Hepatocyte (in vitro differentiated cells): ENCODE results near the gene CDH19. TPM values are rescaled to one million over a fixed set of nuclear protein-coding genes. Genes with fewer than 3 reads are reported as not detected.
A peak's percentile ranks its signal among the peaks of the same experiment; 100 is the strongest.

Source experiments
- DNase-seq: peaks from one replicate; pipeline ENCODE4 v3.0.0-alpha.2; 2016; ENCODE audit warnings: low spot score
- H2AFZ ChIP-seq: fragments of 200-600 bp; sonication (generic); 2 replicates; pipeline ENCODE4 v1.6.0; 2016; ENCODE audit warnings: antibody characterized with exemption, mild to moderate bottlenecking
- H3K27ac ChIP-seq: fragments of 200-600 bp; sonication (generic); 2 replicates; pipeline ENCODE4 v1.5.1; 2016; ENCODE audit warnings: mild to moderate bottlenecking
- H3K27me3 ChIP-seq: fragments of 200-600 bp; sonication (generic); 2 replicates; pipeline ENCODE4 v1.6.1; 2016
- H3K36me3 ChIP-seq: fragments of 200-600 bp; sonication (generic); replicated peaks from 2 replicates; pipeline ENCODE4 v1.5.1; 2016; ENCODE audit warnings: low read depth; ENCODE audit not compliant: insufficient read depth
- H3K4me1 ChIP-seq: fragments of 200-600 bp; sonication (generic); 2 replicates; pipeline ENCODE4 v1.5.1; 2016; ENCODE audit warnings: mild to moderate bottlenecking, moderate library complexity; ENCODE audit not compliant: insufficient read depth
- H3K4me2 ChIP-seq: fragments of 200-600 bp; sonication (generic); 2 replicates; pipeline ENCODE4 v1.6.0; 2016
- H3K4me3 ChIP-seq: fragments of 200-600 bp; sonication (generic); 2 replicates; pipeline ENCODE4 v1.5.1; 2016; ENCODE audit warnings: mild to moderate bottlenecking
- H3K79me2 ChIP-seq: fragments of 200-600 bp; sonication (generic); 2 replicates; pipeline ENCODE4 v1.6.0; 2017; ENCODE audit warnings: mild to moderate bottlenecking
- H3K9me2 ChIP-seq: fragments of 200-600 bp; sonication (generic); replicated peaks from 2 replicates; pipeline ENCODE4 v1.6.0; 2017; ENCODE audit warnings: mild to moderate bottlenecking; ENCODE audit not compliant: insufficient read depth
- H3K9me3 ChIP-seq: fragments of 200-600 bp; sonication (generic); 2 replicates; pipeline ENCODE4 v1.5.1; 2016; ENCODE audit warnings: low read depth, mild to moderate bottlenecking
- H4K20me1 ChIP-seq: fragments of 200-600 bp; sonication (generic); 2 replicates; pipeline ENCODE4 v1.6.0; 2016; ENCODE audit warnings: mild to moderate bottlenecking; ENCODE audit not compliant: insufficient read depth, poor library complexity, severe bottlenecking
- CTCF ChIP-seq: fragments of 200-600 bp; sonication (generic); IDR thresholded peaks from 2 replicates; pipeline ENCODE4 v1.5.1; 2016; ENCODE audit warnings: antibody characterized with exemption, mild to moderate bottlenecking; ENCODE audit not compliant: poor library complexity
- EZH2 ChIP-seq: fragments of 200-600 bp; sonication (generic); IDR thresholded peaks from 2 replicates; pipeline ENCODE4 v1.6.1; 2016; ENCODE audit warnings: antibody characterized with exemption, mild to moderate bottlenecking, borderline replicate concordance
- EZH2phosphoT487 ChIP-seq: fragments of 200-600 bp; sonication (generic); IDR thresholded peaks from one replicate; pipeline ENCODE4 v1.6.1; 2018; ENCODE audit warnings: antibody characterized with exemption, mild to moderate bottlenecking, low read depth, moderate library complexity; ENCODE audit not compliant: unreplicated experiment, severe bottlenecking
- WGBS: methylation state at CpG from one replicate; pipeline ENCODE4 v1.1.6; 2016; ENCODE audit warnings: low lambda C conversion rate; ENCODE audit errors: missing lambda C conversion rate; 5-methylcytosine and 5-hydroxymethylcytosine counted together
- polyA plus RNA-seq: library from polyadenylated mRNA; unstranded; fragments of >200 nt; fragmentation: Nextera tagmentation; extraction: Ambion mirVana; gene quantifications from 2 replicates; pipeline ENCODE4 v1.2.1, GENCODE V29; 2016
- total RNA-seq: library from RNA; depleted of rRNA; stranded (reverse); fragments of >200 nt; gene quantifications from 2 replicates; pipeline ENCODE4 v1.2.3, GENCODE V29; 2014

The CDH19 gene
- total and polyA plus RNA-seq, 2 experiments from 2014 or later, result not detected

- WGBS, result 95% methylated on average over 3 of the region's 3 CpGs
- H3K4me2 ChIP-seq, result no peak overlapping the region
Observed at GRCh38 chr18:66508937-66509336, 95.0 kb downstream of the CDH19 start.

GRCh38 chr18:66506178-66506577, 97.7 kb downstream of the CDH19 start:
- no peaks in the 10 kb centered on the region for H4K20me1 ChIP-seq
- H3K79me2 ChIP-seq, result no peaks in the 10 kb centered on the region
- TF ChIP-seq EZH2phosphoT487 (no peak), CTCF (no peak), EZH2 (no peak)
- no peak for DNase-seq
- H3K4me2 ChIP-seq, result no peak overlapping the region
- no peaks in the 10 kb centered on the region for H3K4me1 ChIP-seq
- H3K27ac ChIP-seq, result no peak overlapping the region
- WGBS, result 96% methylated on average over 1 of the region's 1 CpG
- no peaks in the 10 kb centered on the region for H3K36me3 ChIP-seq
- no peak overlapping the region for H3K4me3 ChIP-seq
- no peaks in the 10 kb centered on the region for H3K27me3 ChIP-seq
- H2AFZ ChIP-seq, result no peak overlapping the region
- H3K9me2 ChIP-seq, result no peaks in the 10 kb centered on the region
- H3K9me3 ChIP-seq, result no peaks in the 10 kb centered on the region

More at GRCh38 chr18:66508937-66509336, 95.0 kb downstream of the CDH19 start:
- H2AFZ ChIP-seq, result no peak overlapping the region
- no peaks in the 10 kb centered on the region for H3K9me2 ChIP-seq
- DNase-seq, result no peak
- H4K20me1 ChIP-seq, result no peaks in the 10 kb centered on the region
- H3K36me3 ChIP-seq, result no peaks in the 10 kb centered on the region
- TF ChIP-seq CTCF (no peak), EZH2 (no peak), EZH2phosphoT487 (no peak)
- H3K79me2 ChIP-seq, result no peaks in the 10 kb centered on the region
- H3K27me3 ChIP-seq, result no peaks in the 10 kb centered on the region
- no peaks in the 10 kb centered on the region for H3K9me3 ChIP-seq
- H3K27ac ChIP-seq, result no peak overlapping the region
- no peak overlapping the region for H3K4me3 ChIP-seq
- no peaks in the 10 kb centered on the region for H3K4me1 ChIP-seq

GRCh38 chr18:66497351-66497750, 106.5 kb downstream of the CDH19 start:
- no peaks in the 10 kb centered on the region for H3K9me2 ChIP-seq
- DNase-seq, result no peak
- H3K79me2 ChIP-seq, result no peaks in the 10 kb centered on the region
- no peak overlapping the region for H3K4me3 ChIP-seq
- 23% methylated on average over 6 of the region's 6 CpGs for WGBS
- no peaks in the 10 kb centered on the region for H4K20me1 ChIP-seq
- no peak overlapping the region for H3K27ac ChIP-seq
- H3K27me3 ChIP-seq, result no peaks in the 10 kb centered on the region
- no peak overlapping the region for H2AFZ ChIP-seq
- H3K4me1 ChIP-seq, result no peaks in the 10 kb centered on the region
- no peaks in the 10 kb centered on the region for H3K9me3 ChIP-seq
- no peak for TF ChIP-seq EZH2
- no peak for TF ChIP-seq EZH2phosphoT487
- TF ChIP-seq CTCF, result no peak
- no peaks in the 10 kb centered on the region for H3K36me3 ChIP-seq
- no peak overlapping the region for H3K4me2 ChIP-seq

- H3K79me2 ChIP-seq, result no peaks in the 10 kb centered on the region
- no peak overlapping the region for H3K27ac ChIP-seq
- no peaks in the 10 kb centered on the region for H3K4me1 ChIP-seq
- H3K9me3 ChIP-seq, result no peaks in the 10 kb centered on the region
- DNase-seq, result peak; percentile 85
- peak; percentile 84 for TF ChIP-seq CTCF
- TF ChIP-seq EZH2, result no peak
- TF ChIP-seq EZH2phosphoT487, result no peak
- no peaks in the 10 kb centered on the region for H3K36me3 ChIP-seq
- no peak overlapping the region for H3K4me2 ChIP-seq
- no peak overlapping the region for H3K4me3 ChIP-seq
- no peaks in the 10 kb centered on the region for H3K9me2 ChIP-seq
- no peak overlapping the region for H2AFZ ChIP-seq
- H4K20me1 ChIP-seq, result no peaks in the 10 kb centered on the region
- no peaks in the 10 kb centered on the region for H3K27me3 ChIP-seq
- 22% methylated on average over 3 of the region's 3 CpGs for WGBS
Observed at GRCh38 chr18:66495844-66496243, 108.0 kb downstream of the CDH19 start.
